Loucy (cell line): ENCODE data around the gene ECPAS.

Experiments
- H2AFZ ChIP-seq: fragments of 200-600 bp; sonication (generic); 2 replicates; pipeline ENCODE4 v1.6.0; 2016; ENCODE audit warnings: antibody characterized with exemption, mild to moderate bottlenecking, low read length, moderate library complexity
- H3F3A ChIP-seq: fragments of 200-600 bp; 2 replicates; pipeline ENCODE4 v1.6.0; 2016; ENCODE audit warnings: antibody characterized with exemption, low read depth, mild to moderate bottlenecking
- H3K27me3 ChIP-seq: fragments of 200-600 bp; sonication (generic); 2 replicates; pipeline ENCODE4 v1.6.1; 2014; ENCODE audit warnings: low read length, mild to moderate bottlenecking; ENCODE audit not compliant: insufficient read depth, poor library complexity, severe bottlenecking
- H3K36me3 ChIP-seq: fragments of 200-600 bp; sonication (generic); 2 replicates; pipeline ENCODE4 v1.6.1; 2016; ENCODE audit warnings: low read length; ENCODE audit not compliant: insufficient read depth
- H3K4me1 ChIP-seq: fragments of 200-600 bp; sonication (generic); 2 replicates; pipeline ENCODE4 v1.5.1; 2014; ENCODE audit warnings: low read length, mild to moderate bottlenecking; ENCODE audit not compliant: insufficient read depth, poor library complexity, severe bottlenecking
- H3K4me2 ChIP-seq: fragments of 200-600 bp; sonication (generic); 2 replicates; pipeline ENCODE4 v1.6.0; 2014; ENCODE audit warnings: antibody characterized with exemption, low read length, low read depth, mild to moderate bottlenecking; ENCODE audit not compliant: poor library complexity, severe bottlenecking
- H3K4me3 ChIP-seq: fragments of 200-600 bp; sonication (generic); 2 replicates; pipeline ENCODE4 v1.5.1; 2014; ENCODE audit warnings: low read length, mild to moderate bottlenecking, mixed read lengths; ENCODE audit not compliant: poor library complexity, severe bottlenecking
- H3K79me2 ChIP-seq: fragments of 200-600 bp; sonication (generic); 2 replicates; pipeline ENCODE4 v1.6.1; 2014; ENCODE audit warnings: low read length; ENCODE audit not compliant: insufficient read depth
- H3K9ac ChIP-seq: fragments of 200-600 bp; sonication (generic); 2 replicates; pipeline ENCODE4 v1.6.0; 2014; ENCODE audit warnings: mild to moderate bottlenecking, low read depth, low read length, moderate library complexity; ENCODE audit not compliant: poor library complexity, severe bottlenecking
- H3K9me2 ChIP-seq: fragments of 200-600 bp; sonication (generic); replicated peaks from 2 replicates; pipeline ENCODE4 v1.6.1; 2016; ENCODE audit warnings: low read depth, low read length, mixed read lengths
- H3K9me3 ChIP-seq: fragments of 200-600 bp; sonication (generic); 2 replicates; pipeline ENCODE4 v1.6.1; 2014; ENCODE audit warnings: mild to moderate bottlenecking, antibody characterized with exemption, low read length, low read depth; ENCODE audit not compliant: insufficient read depth
- H4K20me1 ChIP-seq: fragments of 200-600 bp; sonication (generic); 2 replicates; pipeline ENCODE4 v1.6.0; 2014; ENCODE audit warnings: antibody characterized with exemption, low read length, mild to moderate bottlenecking; ENCODE audit not compliant: insufficient read depth, poor library complexity, severe bottlenecking
- CTCF ChIP-seq: fragments of 200-600 bp; sonication (generic); conservative IDR thresholded peaks from 2 replicates; pipeline ENCODE4 v1.5.1; 2014; ENCODE audit warnings: mild to moderate bottlenecking, antibody characterized with exemption, low read length
- EZH2phosphoT487 ChIP-seq: fragments of 200-600 bp; IDR thresholded peaks from 2 replicates; pipeline ENCODE4 v1.6.1; 2018; ENCODE audit warnings: antibody characterized with exemption, mild to moderate bottlenecking, moderate library complexity, borderline replicate concordance

ECPAS gene

GRCh38 chr9:111483858-111484571 is at the start of gene ECPAS:
ECPAS (minus strand) TSS chr9:111484383; CDS start chr9:111472918, 11,465 bp downstream.
- no peaks in the 10 kb centered on the region for H3K4me1 ChIP-seq
- peak within 1 kb of the TSS; percentile 60 for H2AFZ ChIP-seq
- H4K20me1 ChIP-seq = peaks cover 5% of the 10 kb centered on the region
- peak within 1 kb of the TSS; percentile 61 for H3K9ac ChIP-seq
- no peaks in the 10 kb centered on the region for H3K27me3 ChIP-seq
- peaks cover 20% of the 10 kb centered on the region for H3K79me2 ChIP-seq
- no peaks in the 10 kb centered on the region for H3K9me3 ChIP-seq
- no peaks in the 10 kb centered on the region for H3F3A ChIP-seq
- H3K4me3 ChIP-seq = peak within 1 kb of the TSS; percentile 70
- H3K4me2 ChIP-seq = peak within 1 kb of the TSS; percentile 43
- no peaks in the 10 kb centered on the region for H3K9me2 ChIP-seq
- TF ChIP-seq EZH2phosphoT487 (no peak), CTCF (no peak)
- H3K36me3 ChIP-seq = no peaks in the 10 kb centered on the region

GRCh38 chr9:111533099-111533790 is 49.1 kb upstream of the ECPAS start:
- Histone ChIP-seq H3K4me3 (no peak overlapping the region), H3K27me3 (no peaks in the 10 kb centered on the region), H3K79me2 (no peaks in the 10 kb centered on the region), H3K9me3 (peaks cover 4% of the 10 kb centered on the region; the same call in 1 of the 2 replicates), H3K36me3 (no peaks in the 10 kb centered on the region), H3K9me2 (no peaks in the 10 kb centered on the region), H3F3A (no peaks in the 10 kb centered on the region), H3K9ac (no peak overlapping the region), H4K20me1 (no peaks in the 10 kb centered on the region), H3K4me2 (no peak overlapping the region), H3K4me1 (no peaks in the 10 kb centered on the region), H2AFZ (no peak overlapping the region)
- TF ChIP-seq EZH2phosphoT487 (no peak), CTCF (no peak)

- no peak overlapping the region for H3K9ac ChIP-seq
Measured at GRCh38 chr9:111531716-111532115, 47.5 kb upstream of the ECPAS start.

More at GRCh38 chr9:111531716-111532115, 47.5 kb upstream of the ECPAS start:
- no peaks in the 10 kb centered on the region for H3K4me1 ChIP-seq
- no peak overlapping the region for H3K4me2 ChIP-seq
- H3K9me2 ChIP-seq = no peaks in the 10 kb centered on the region
- no peaks in the 10 kb centered on the region for H4K20me1 ChIP-seq
- H3K9me3 ChIP-seq = no peaks in the 10 kb centered on the region; the same call in 1 of the 2 replicates
- no peaks in the 10 kb centered on the region for H3K79me2 ChIP-seq
- no peaks in the 10 kb centered on the region for H3F3A ChIP-seq
- no peak overlapping the region for H2AFZ ChIP-seq
- H3K4me3 ChIP-seq = no peak overlapping the region
- H3K27me3 ChIP-seq = no peaks in the 10 kb centered on the region
- no peaks in the 10 kb centered on the region for H3K36me3 ChIP-seq
- TF ChIP-seq CTCF (no peak), EZH2phosphoT487 (no peak)
